Progenitor cell of endocrine pancreas (in vitro differentiated cells): ENCODE measurements around the gene ADAM33. TPM values are rescaled to one million over a fixed set of nuclear protein-coding genes. Genes with fewer than 3 reads are reported as not detected.

ENCODE experiments used
- DNase-seq: peaks from one replicate; pipeline ENCODE4 v3.0.0; 2021; ENCODE audit warnings: low spot score; ENCODE audit not compliant: unreplicated experiment
- H3K27ac Mint-ChIP-seq: 2 replicates; pipeline ENCODE4 v1.8.0; 2021; ENCODE audit warnings: mild to moderate bottlenecking, moderate library complexity, mixed read lengths
- H3K27me3 Mint-ChIP-seq: 2 replicates; pipeline ENCODE4 v1.8.0; 2021; ENCODE audit warnings: mixed read lengths
- H3K36me3 Mint-ChIP-seq: 2 replicates; pipeline ENCODE4 v1.8.0; 2022; ENCODE audit warnings: mixed read lengths; ENCODE audit not compliant: insufficient read depth
- H3K4me1 Mint-ChIP-seq: 2 replicates; pipeline ENCODE4 v1.8.0; 2021; ENCODE audit warnings: low read depth, mixed read lengths
- H3K4me3 Mint-ChIP-seq: 2 replicates; pipeline ENCODE4 v1.8.0; 2021; ENCODE audit warnings: low read depth, mild to moderate bottlenecking, moderate library complexity, mixed read lengths
- H3K9me3 Mint-ChIP-seq: 2 replicates; pipeline ENCODE4 v1.8.0; 2021; ENCODE audit warnings: low read depth, mixed read lengths
- total RNA-seq: library from RNA; stranded (reverse); gene quantifications from 2 replicates; pipeline ENCODE4 v1.2.1, GENCODE V29; 2021
- TF ChIP-seq, protein P1 (sequence below): fragments of 200-600 bp; sonication (generic); IDR thresholded peaks from one replicate; pipeline ENCODE4 v1.5.0; 2021; ENCODE audit warnings: antibody characterized with exemption, mild to moderate bottlenecking; ENCODE audit not compliant: unreplicated experiment

Gene ADAM33
- total RNA-seq, 1 donor from 2014 or later: 0.67 TPM

- TF ChIP-seq, protein P1, sequence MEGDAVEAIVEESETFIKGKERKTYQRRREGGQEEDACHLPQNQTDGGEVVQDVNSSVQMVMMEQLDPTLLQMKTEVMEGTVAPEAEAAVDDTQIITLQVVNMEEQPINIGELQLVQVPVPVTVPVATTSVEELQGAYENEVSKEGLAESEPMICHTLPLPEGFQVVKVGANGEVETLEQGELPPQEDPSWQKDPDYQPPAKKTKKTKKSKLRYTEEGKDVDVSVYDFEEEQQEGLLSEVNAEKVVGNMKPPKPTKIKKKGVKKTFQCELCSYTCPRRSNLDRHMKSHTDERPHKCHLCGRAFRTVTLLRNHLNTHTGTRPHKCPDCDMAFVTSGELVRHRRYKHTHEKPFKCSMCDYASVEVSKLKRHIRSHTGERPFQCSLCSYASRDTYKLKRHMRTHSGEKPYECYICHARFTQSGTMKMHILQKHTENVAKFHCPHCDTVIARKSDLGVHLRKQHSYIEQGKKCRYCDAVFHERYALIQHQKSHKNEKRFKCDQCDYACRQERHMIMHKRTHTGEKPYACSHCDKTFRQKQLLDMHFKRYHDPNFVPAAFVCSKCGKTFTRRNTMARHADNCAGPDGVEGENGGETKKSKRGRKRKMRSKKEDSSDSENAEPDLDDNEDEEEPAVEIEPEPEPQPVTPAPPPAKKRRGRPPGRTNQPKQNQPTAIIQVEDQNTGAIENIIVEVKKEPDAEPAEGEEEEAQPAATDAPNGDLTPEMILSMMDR: no peak
- H3K27ac Mint-ChIP-seq: no peak overlapping the region
- H3K4me1 Mint-ChIP-seq: no peaks in the 10 kb centered on the region
- H3K27me3 Mint-ChIP-seq: peaks cover 20% of the 10 kb centered on the region
- no peak overlapping the region for H3K4me3 Mint-ChIP-seq
- DNase-seq: no peak
- H3K36me3 Mint-ChIP-seq: no peaks in the 10 kb centered on the region
- H3K9me3 Mint-ChIP-seq: no peaks in the 10 kb centered on the region
These were observed 9.5 kb upstream of the ADAM33 start for GRCh38 chr20:3691306-3691705.

DNA sequence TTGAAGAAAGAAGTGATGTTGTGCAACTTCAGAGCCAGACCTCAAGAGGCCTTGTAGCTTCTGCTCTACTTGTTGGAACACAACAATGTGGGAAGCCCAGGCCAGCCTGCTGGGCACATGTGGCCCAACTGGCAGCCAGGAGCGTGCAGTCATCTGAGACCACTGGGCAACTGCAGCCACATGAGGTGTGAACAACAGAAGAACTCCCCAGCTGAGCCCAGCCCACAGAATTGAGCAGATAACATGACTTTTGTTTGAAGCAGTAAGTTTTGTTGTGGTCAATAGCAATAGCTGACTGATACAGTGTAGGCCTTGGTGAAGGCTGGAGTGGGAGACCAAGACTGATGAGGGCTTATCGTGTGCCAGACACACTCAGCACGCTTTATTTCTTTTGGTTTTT is 8.6 kb upstream of the ADAM33 start:
- Mint-ChIP-seq H3K4me3 (no peak overlapping the region), H3K27me3 (peaks cover 29% of the 10 kb centered on the region), H3K36me3 (no peaks in the 10 kb centered on the region), H3K9me3 (no peaks in the 10 kb centered on the region), H3K27ac (no peak overlapping the region), H3K4me1 (no peaks in the 10 kb centered on the region)
- TF ChIP-seq, protein P1: no peak
- DNase-seq: no peak

GRCh38 chr20:3689978-3690377 is 8.2 kb upstream of the ADAM33 start:
- no peak for DNase-seq
- Mint-ChIP-seq H3K27ac (no peak overlapping the region), H3K36me3 (no peaks in the 10 kb centered on the region), H3K27me3 (peaks cover 34% of the 10 kb centered on the region), H3K4me1 (no peaks in the 10 kb centered on the region), H3K4me3 (no peak overlapping the region), H3K9me3 (no peaks in the 10 kb centered on the region)
- TF ChIP-seq, protein P1: no peak

DNA sequence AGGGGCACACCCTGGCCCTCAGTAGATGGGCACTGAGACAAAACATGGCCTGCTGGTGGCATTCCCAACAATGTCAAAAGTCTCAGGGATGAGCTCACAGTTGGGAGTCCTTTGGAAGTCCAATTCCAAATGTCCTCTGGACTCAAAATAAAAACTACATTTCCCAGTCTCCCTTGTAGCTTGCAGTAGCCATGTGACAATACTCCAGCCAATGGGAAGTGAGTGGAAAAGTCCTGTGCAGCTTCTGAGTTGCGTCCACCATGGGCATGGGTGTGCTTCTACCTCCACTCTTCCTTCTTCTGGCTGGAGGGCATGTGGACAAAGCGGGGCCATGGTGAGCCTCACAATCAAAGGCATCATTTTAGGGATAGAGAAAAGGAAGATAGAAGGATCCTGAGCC is 5.8 kb upstream of the ADAM33 start:
- no peaks in the 10 kb centered on the region for H3K9me3 Mint-ChIP-seq
- no peak overlapping the region for H3K27ac Mint-ChIP-seq
- no peak for DNase-seq
- H3K4me3 Mint-ChIP-seq: no peak overlapping the region
- peaks cover 51% of the 10 kb centered on the region for H3K27me3 Mint-ChIP-seq
- no peaks in the 10 kb centered on the region for H3K36me3 Mint-ChIP-seq
- TF ChIP-seq, protein P1: no peak
- H3K4me1 Mint-ChIP-seq: no peaks in the 10 kb centered on the region

GRCh38 chr20:3686867-3687321 is 5.1 kb upstream of the ADAM33 start:
- TF ChIP-seq, protein P1: no peak
- Mint-ChIP-seq H3K27me3 (peaks cover 55% of the 10 kb centered on the region), H3K4me1 (no peaks in the 10 kb centered on the region)

More at GRCh38 chr20:3686867-3687321, 5.1 kb upstream of the ADAM33 start:
- DNase-seq: no peak
- Mint-ChIP-seq H3K36me3 (no peaks in the 10 kb centered on the region), H3K4me3 (no peak overlapping the region), H3K9me3 (no peaks in the 10 kb centered on the region), H3K27ac (no peak overlapping the region)
